ENCODE results near the gene UBE2G2.

GRCh38 chr21:44732956-44733355 lies 68.7 kb downstream of the UBE2G2 start:
- TF ChIP-seq, protein P1, sequence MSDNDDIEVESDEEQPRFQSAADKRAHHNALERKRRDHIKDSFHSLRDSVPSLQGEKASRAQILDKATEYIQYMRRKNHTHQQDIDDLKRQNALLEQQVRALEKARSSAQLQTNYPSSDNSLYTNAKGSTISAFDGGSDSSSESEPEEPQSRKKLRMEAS (IDR thresholded peaks at IDR 0.05) = no peak
- TF ChIP-seq TCF12 (IDR thresholded peaks at IDR 0.05; ENCODE audit: low read depth) (no peak), NFIC (IDR thresholded peaks at IDR 0.05) (no peak), EP300 (IDR thresholded peaks at IDR 0.05; ENCODE audit: borderline replicate concordance) (no peak), YY1 (IDR thresholded peaks at IDR 0.05; ENCODE audit: low read depth) (no peak), RAD21 (IDR thresholded peaks at IDR 0.05; ENCODE audit: low read depth) (no peak), TAF1 (IDR thresholded peaks at IDR 0.05; ENCODE audit: low read depth) (no peak), REST (IDR thresholded peaks at IDR 0.05; ENCODE audit: low read depth) (no peak), FOXM1 (IDR thresholded peaks at IDR 0.05; ENCODE audit: borderline replicate concordance, low read depth) (no peak), TEAD4 (IDR thresholded peaks at IDR 0.05) (no peak), CEBPB (IDR thresholded peaks at IDR 0.05) (no peak), CREB1 (IDR thresholded peaks at IDR 0.05; ENCODE audit: low read depth) (no peak)

All from Ishikawa (cell line).